Measurements from ENCODE around the gene NAGK. TPM values are rescaled to one million over a fixed set of nuclear protein-coding genes. Genes with fewer than 3 reads are reported as not detected.

Gene NAGK
- total RNA-seq, 2 donors from 2014 or later: 56.4 to 58.5 TPM

GRCh38 chr2:71071681-71072398 is 3.4 kb downstream of the NAGK start:
- Histone ChIP-seq H3K4me1 (replicated peaks) (no peaks in the 10 kb centered on the region), H3K27ac (no peak overlapping the region), H3K9me3 (no peaks in the 10 kb centered on the region), H3K27me3 (replicated peaks; ENCODE audit: insufficient read depth) (no peaks in the 10 kb centered on the region), H3K36me3 (no peaks in the 10 kb centered on the region), H3K4me3 (no peak overlapping the region)
- intact Hi-C loops (cut with DNase I): no loop called here
- 48% methylated on average over 14 of the region's 14 CpGs for WGBS
- TF ChIP-seq CTCF (IDR thresholded peaks at IDR 0.05) (peak in 1 of 4 experiments; percentile 8), POLR2A (IDR thresholded peaks at IDR 0.05) (no peak)
- DNase-seq (ENCODE audit: low spot score): no peak

- Histone ChIP-seq H3K4me1 (replicated peaks) (no peaks in the 10 kb centered on the region), H3K27me3 (replicated peaks; ENCODE audit: insufficient read depth) (no peaks in the 10 kb centered on the region), H3K9me3 (no peaks in the 10 kb centered on the region), H3K4me3 (no peak overlapping the region), H3K36me3 (no peaks in the 10 kb centered on the region), H3K27ac (no peak overlapping the region)
- WGBS: 83% methylated on average over 4 of the region's 4 CpGs
- DNase-seq (ENCODE audit: low spot score): no peak
- TF ChIP-seq CTCF (IDR thresholded peaks at IDR 0.05) (no peak), POLR2AphosphoS5 (IDR thresholded peaks at IDR 0.05) (no peak), POLR2A (IDR thresholded peaks at IDR 0.05) (no peak)
- intact Hi-C loops (cut with DNase I): no loop called here
These were observed 4.0 kb downstream of the NAGK start for GRCh38 chr2:71072492-71072891.

GRCh38 chr2:71073475-71073874 is 5.0 kb downstream of the NAGK start:
- Histone ChIP-seq H3K4me1 (replicated peaks) (no peaks in the 10 kb centered on the region), H3K9me3 (no peaks in the 10 kb centered on the region), H3K27me3 (replicated peaks; ENCODE audit: insufficient read depth) (no peaks in the 10 kb centered on the region), H3K36me3 (no peaks in the 10 kb centered on the region), H3K27ac (no peak overlapping the region), H3K4me3 (no peak overlapping the region)
- TF ChIP-seq POLR2AphosphoS5 (IDR thresholded peaks at IDR 0.05) (no peak), POLR2A (IDR thresholded peaks at IDR 0.05) (no peak), CTCF (IDR thresholded peaks at IDR 0.05) (no peak)
- intact Hi-C loops (cut with DNase I): no loop called here
- 86% methylated on average over 8 of the region's 8 CpGs for WGBS
- DNase-seq (ENCODE audit: low spot score): no peak

- intact Hi-C loops (cut with DNase I): no loop called here
- H3K4me1 ChIP-seq (replicated peaks): no peaks in the 10 kb centered on the region
- no peak for DNase-seq (ENCODE audit: low spot score)
- no peak overlapping the region for H3K4me3 ChIP-seq
- H3K9me3 ChIP-seq: no peaks in the 10 kb centered on the region
- TF ChIP-seq POLR2AphosphoS5 (IDR thresholded peaks at IDR 0.05): no peak
- TF ChIP-seq POLR2A (IDR thresholded peaks at IDR 0.05): no peak
- H3K27me3 ChIP-seq (replicated peaks; ENCODE audit: insufficient read depth): no peaks in the 10 kb centered on the region
- WGBS: 76% methylated on average over 2 of the region's 2 CpGs
- H3K36me3 ChIP-seq: peaks cover 0 to 4% of the 10 kb centered on the region in 2 donors
- no peak overlapping the region for H3K27ac ChIP-seq
These were observed 6.5 kb downstream of the NAGK start for GRCh38 chr2:71074893-71075395.

- Histone ChIP-seq H3K9me3 (no peaks in the 10 kb centered on the region), H3K4me3 (no peak overlapping the region), H3K4me1 (replicated peaks) (no peaks in the 10 kb centered on the region), H3K27ac (no peak overlapping the region), H3K27me3 (replicated peaks; ENCODE audit: insufficient read depth) (no peaks in the 10 kb centered on the region), H3K36me3 (peaks cover 0 to 4% of the 10 kb centered on the region in 2 donors)
- 76% methylated on average over 3 of the region's 3 CpGs for WGBS
- intact Hi-C loops (cut with DNase I): no loop called here
- TF ChIP-seq CTCF (IDR thresholded peaks at IDR 0.05) (no peak), POLR2AphosphoS5 (IDR thresholded peaks at IDR 0.05) (no peak), POLR2A (IDR thresholded peaks at IDR 0.05) (no peak)
- no peak for DNase-seq (ENCODE audit: low spot score)
These were observed 10.2 kb downstream of the NAGK start for GRCh38 chr2:71078624-71079023.

All from prostate gland (tissue), 2 donors.